Neural progenitor cell (in vitro differentiated cells): ENCODE results near the gene LRCOL1.

Experiments
- EZH2phosphoT487 ChIP-seq: fragments of 200-600 bp; sonication (generic); IDR thresholded peaks from 2 replicates; pipeline ENCODE4 v1.6.1; 2017; ENCODE audit warnings: antibody characterized with exemption
- TF ChIP-seq, protein P1 (sequence below): fragments of 200-600 bp; sonication (generic); IDR thresholded peaks from 2 replicates; pipeline ENCODE4 v1.5.1; 2017; ENCODE audit warnings: antibody characterized with exemption, mild to moderate bottlenecking

- TF ChIP-seq, protein P1, sequence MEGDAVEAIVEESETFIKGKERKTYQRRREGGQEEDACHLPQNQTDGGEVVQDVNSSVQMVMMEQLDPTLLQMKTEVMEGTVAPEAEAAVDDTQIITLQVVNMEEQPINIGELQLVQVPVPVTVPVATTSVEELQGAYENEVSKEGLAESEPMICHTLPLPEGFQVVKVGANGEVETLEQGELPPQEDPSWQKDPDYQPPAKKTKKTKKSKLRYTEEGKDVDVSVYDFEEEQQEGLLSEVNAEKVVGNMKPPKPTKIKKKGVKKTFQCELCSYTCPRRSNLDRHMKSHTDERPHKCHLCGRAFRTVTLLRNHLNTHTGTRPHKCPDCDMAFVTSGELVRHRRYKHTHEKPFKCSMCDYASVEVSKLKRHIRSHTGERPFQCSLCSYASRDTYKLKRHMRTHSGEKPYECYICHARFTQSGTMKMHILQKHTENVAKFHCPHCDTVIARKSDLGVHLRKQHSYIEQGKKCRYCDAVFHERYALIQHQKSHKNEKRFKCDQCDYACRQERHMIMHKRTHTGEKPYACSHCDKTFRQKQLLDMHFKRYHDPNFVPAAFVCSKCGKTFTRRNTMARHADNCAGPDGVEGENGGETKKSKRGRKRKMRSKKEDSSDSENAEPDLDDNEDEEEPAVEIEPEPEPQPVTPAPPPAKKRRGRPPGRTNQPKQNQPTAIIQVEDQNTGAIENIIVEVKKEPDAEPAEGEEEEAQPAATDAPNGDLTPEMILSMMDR, result no peak
- no peak for TF ChIP-seq EZH2phosphoT487
Measured at GRCh38 chr12:132641811-132642650, 31.6 kb upstream of the LRCOL1 start.
